K562 (cell line): ENCODE measurements around the gene IL1RN. TPM values are rescaled to one million over a fixed set of nuclear protein-coding genes. Genes with fewer than 3 reads are reported as not detected.

Source experiments
- ATAC-seq: fragments of 200-7000 bp; cut with Tn5 transposase; 3 replicates; pipeline ENCODE4 v1.9.1; 2020; ENCODE audit warnings: moderate library complexity
- BruUV-seq: library from RNA; stranded (reverse); fragments of 400-500 nt; replicated peaks from 2 replicates; lab custom pipeline; 2021; lab: Mats Ljungman, UMichigan
- CTCF ChIA-PET: fragments of 300-600 bp; formaldehyde crosslinking; extraction: SDS; loops from one replicate; lab custom pipeline; 2021; ENCODE audit warnings: low intra/inter-chr PET ratio; lab: Yijun Ruan, JAX
- POLR2A ChIA-PET: fragments of 300-600, 350-650 bp; sonication (Branson Sonifier 250); formaldehyde crosslinking; extraction: SDS; loops from one replicate; lab custom pipeline; 2021; ENCODE audit warnings: antibody characterized with exemption, inconsistent platforms; lab: Yijun Ruan, JAX
- DNase-seq, 4 experiments: peaks; one replicate each; pipeline versions ENCODE4 v3.0.0 to v3.0.0-alpha.2; 2011 to 2018; ENCODE audit warnings: low spot score in 3 of 4, mixed read lengths in 3 of 4; ENCODE audit errors: extremely low read depth in 1 of 4
- FAIRE-seq: peaks from 2 replicates; lab custom pipeline; 2011; peaks lifted over from hg19 to GRCh38; lab: Jason Lieb, UNC
- H2AFZ ChIP-seq: 2 replicates; pipeline ENCODE4 v1.6.0; 2011; ENCODE audit warnings: low read depth, low read length, control low read depth, inconsistent platforms
- H3K27ac ChIP-seq: fragments of 200-600 bp; 3 replicates; pipeline ENCODE4 v1.8.0; 2011; ENCODE audit warnings: low read depth, mild to moderate bottlenecking, control low read depth, inconsistent platforms, low read length, moderate library complexity, mixed read lengths; ENCODE audit errors: extremely low read depth
- H3K27me3 ChIP-seq, 2 experiments: fragments of 300-600 bp in 1 of 2; 2 replicates in 1 of 2; 3 replicates in 1 of 2; pipeline versions ENCODE4 v1.6.0 to v1.8.0; 2011; ENCODE audit warnings: inconsistent platforms in 2 of 2, low read length in 2 of 2, mild to moderate bottlenecking in 1 of 2, mixed read lengths in 1 of 2, moderate library complexity in 1 of 2; ENCODE audit not compliant: control insufficient read depth in 2 of 2, insufficient read depth in 2 of 2
- H3K36me3 ChIP-seq: fragments of 300-600 bp; 3 replicates; pipeline ENCODE4 v1.8.0; 2011; ENCODE audit warnings: mild to moderate bottlenecking, low read length, inconsistent platforms; ENCODE audit not compliant: control insufficient read depth, insufficient read depth
- H3K4me1 ChIP-seq, 2 experiments: fragments of 200-600 bp in 1 of 2; replicated peaks in 1 of 2; 2 replicates in 1 of 2; 3 replicates in 1 of 2; pipeline versions ENCODE4 v1.5.1 to v1.8.0; 2011; ENCODE audit warnings: inconsistent platforms in 2 of 2, low read length in 2 of 2, mild to moderate bottlenecking in 1 of 2, mixed read lengths in 1 of 2, moderate library complexity in 1 of 2; ENCODE audit not compliant: control insufficient read depth in 2 of 2, insufficient read depth in 2 of 2
- H3K4me2 ChIP-seq: 2 replicates; pipeline ENCODE4 v1.6.1; 2011; ENCODE audit warnings: low read length, control low read depth, inconsistent platforms, mixed read lengths; ENCODE audit not compliant: insufficient read depth
- H3K4me3 ChIP-seq: fragments of 200-600 bp; sonication (generic), shearing (Covaris generic); 2 replicates; pipeline ENCODE4 v1.5.1; 2016; ENCODE audit warnings: control low read depth, inconsistent platforms
- H3K79me2 ChIP-seq: fragments of 200-600 bp; 3 replicates; pipeline ENCODE4 v1.8.0; 2011; ENCODE audit warnings: low read length, inconsistent platforms; ENCODE audit not compliant: control insufficient read depth, insufficient read depth
- H3K9ac ChIP-seq, 2 experiments: 2 replicates each; pipeline versions ENCODE4 v1.6.0 to v1.6.1; 2011; ENCODE audit warnings: low read depth in 2 of 2, low read length in 2 of 2, control low read depth in 1 of 2, inconsistent platforms in 1 of 2, mild to moderate bottlenecking in 1 of 2, mixed read lengths in 1 of 2; ENCODE audit not compliant: insufficient read depth in 1 of 2
- H3K9me1 ChIP-seq: one replicate; pipeline ENCODE4 v1.6.0; 2011; ENCODE audit warnings: inconsistent platforms, mild to moderate bottlenecking, low read length, moderate library complexity; ENCODE audit not compliant: control insufficient read depth, insufficient read depth
- H3K9me3 ChIP-seq: replicated peaks from 2 replicates; pipeline ENCODE4 v1.5.1; 2011; ENCODE audit warnings: low read depth, low read length, inconsistent platforms; ENCODE audit not compliant: control insufficient read depth, insufficient read depth
- H4K20me1 ChIP-seq: replicated peaks from 2 replicates; pipeline ENCODE4 v1.6.1; 2011; ENCODE audit warnings: low read length, inconsistent platforms, mixed read lengths; ENCODE audit not compliant: control insufficient read depth, insufficient read depth
- CBFA2T3 ChIP-seq: fragments of 450-650 bp; IDR thresholded peaks from 2 replicates; pipeline ENCODE4 v1.6.1; 2017
- CEBPG ChIP-seq, 3 experiments: fragments of 200-800 bp in 1 of 3; sonication (Bioruptor generic) in 1 of 3; sonication (generic) in 1 of 3; formaldehyde crosslinking in 1 of 3; IDR thresholded peaks in 2 of 3; conservative IDR thresholded peaks in 1 of 3; 2 replicates each; pipeline versions ENCODE4 v1.6.1 to v1.8.0; 2016 to 2022; ENCODE audit warnings: missing compliant biosample characterization in 2 of 3, missing genetic modification characterization in 2 of 3, mild to moderate bottlenecking in 1 of 3, missing genetic modification reagents in 1 of 3
- CTBP1 ChIP-seq: fragments of 450-650 bp; IDR thresholded peaks from 2 replicates; pipeline ENCODE4 v1.6.1; 2016; ENCODE audit warnings: borderline replicate concordance
- DACH1 ChIP-seq: fragments of 450-650 bp; IDR thresholded peaks from 2 replicates; pipeline ENCODE4 v1.6.1; 2018; ENCODE audit not compliant: partially characterized antibody
- ELF2 ChIP-seq: fragments of 250-450 bp; sonication (Bioruptor Pico); IDR thresholded peaks from 2 replicates; pipeline ENCODE4 v1.5.0; 2021; ENCODE audit warnings: mild to moderate bottlenecking
- LEF1 ChIP-seq: fragments of 450-650 bp; IDR thresholded peaks from 2 replicates; pipeline ENCODE4 v1.6.1; 2016; ENCODE audit warnings: mild to moderate bottlenecking
- XRCC3 ChIP-seq: fragments of 450-650 bp; IDR thresholded peaks from 2 replicates; pipeline ENCODE4 v1.6.1; 2017; ENCODE audit warnings: mild to moderate bottlenecking, moderate library complexity
- ZNF395 ChIP-seq: fragments of 200-800 bp; sonication (Bioruptor generic); IDR thresholded peaks from 2 replicates; pipeline ENCODE4 v1.6.1; 2017; ENCODE audit warnings: missing genetic modification characterization, missing compliant biosample characterization
- ZZZ3 ChIP-seq: fragments of 450-650 bp; IDR thresholded peaks from 2 replicates; pipeline ENCODE4 v1.6.1; 2016; ENCODE audit warnings: antibody characterized with exemption, mild to moderate bottlenecking, moderate library complexity
- WGBS: fragments of 100-300 bp; shearing (Covaris generic); methylation state at CpG from one replicate; pipeline ENCODE4 v1.1.6; 2016; ENCODE audit warnings: low coverage, mixed read lengths; ENCODE audit not compliant: insufficient coverage; ENCODE audit errors: missing lambda C conversion rate; 5-methylcytosine and 5-hydroxymethylcytosine counted together
- in situ Hi-C: fragments of 300-500 bp; cut with MboI; formaldehyde crosslinking; loops from 4 replicates; pipeline ENCODE4 v1.15.0; 2018; ENCODE audit warnings: inconsistent platforms, mixed read lengths
- intact Hi-C: fragments of 100-400 bp; cut with micrococcal nuclease; formaldehyde crosslinking; loops from 2 replicates; pipeline ENCODE4 v1.14.2; 2022
- polyA plus RNA-seq, 8 experiments: library from polyadenylated mRNA; depleted of rRNA in 4 of 8; stranded (reverse) in 5 of 8; unstranded in 3 of 8; fragments of >200 nt; fragmentation: Nextera tagmentation in 2 of 8; fragmentation: Illumina TruSeq in 1 of 8; extraction: Ambion mirVana in 2 of 8; extraction: Trizol in 1 of 8; gene quantifications; 2 replicates each; pipeline versions ENCODE4 v1.2.1 to v1.2.3, GENCODE V29; 2011 to 2014; ENCODE audit warnings: inconsistent platforms in 1 of 8, missing spikeins in 1 of 8
- total RNA-seq, 7 experiments: library from RNA; depleted of rRNA in 6 of 7; stranded (reverse); fragments of >200 nt in 6 of 7; fragmentation: Illumina TruSeq in 2 of 7; extraction: Trizol in 2 of 7; gene quantifications; 2 replicates each; pipeline versions ENCODE4 v1.2.1 to v1.2.3, GENCODE V29; 2011 to 2021; ENCODE audit warnings: low replicate concordance in 1 of 7

IL1RN gene
- total and polyA plus RNA-seq, 9 of the 15 experiments (the other 6 are each of a cell fraction or from before 2014, with no cell fraction given) = 0.13 TPM; not detected in 8

DNA sequence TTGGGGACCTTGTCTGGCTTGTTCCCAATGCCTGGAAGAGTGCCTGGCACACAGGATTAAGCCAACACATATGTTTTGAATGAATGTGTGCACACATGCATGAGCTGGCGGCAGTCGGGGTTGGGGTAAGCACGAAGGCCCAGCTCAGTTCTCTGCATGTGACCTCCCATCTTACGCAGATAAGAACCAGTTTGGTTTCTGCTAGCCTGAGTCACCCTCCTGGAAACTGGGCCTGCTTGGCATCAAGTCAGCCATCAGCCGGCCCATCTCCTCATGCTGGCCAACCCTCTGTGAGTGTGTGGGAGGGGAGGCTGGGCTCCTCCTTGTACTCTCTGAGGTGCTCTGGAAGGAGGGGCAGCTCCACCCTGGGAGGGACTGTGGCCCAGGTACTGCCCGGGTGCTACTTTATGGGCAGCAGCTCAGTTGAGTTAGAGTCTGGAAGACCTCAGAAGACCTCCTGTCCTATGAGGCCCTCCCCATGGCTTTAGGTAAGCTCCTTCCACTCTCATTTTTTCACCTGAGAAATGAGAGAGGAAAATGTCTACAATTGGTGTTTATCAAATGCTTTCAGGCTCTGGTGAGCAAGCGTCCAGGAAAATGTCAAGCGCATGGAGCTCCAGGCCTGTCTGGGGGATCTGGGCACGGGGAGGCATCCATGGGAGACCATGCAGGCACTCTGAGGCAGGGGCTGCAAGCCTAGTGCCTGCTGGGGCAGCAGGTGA lies 9.7 kb upstream of the IL1RN start (continued):
- TF ChIP-seq ZZZ3 (no peak), ZNF395 (peak; percentile 35; the same call in 1 of the 2 replicates), DACH1 (no peak), CBFA2T3 (peak; percentile 35; the same call in 1 of the 2 replicates)

- TF ChIP-seq CEBPG (CRISPR knock-in tag; IDR thresholded peaks at IDR 0.05) = no peak
- TF ChIP-seq CEBPG (tag; conservative IDR thresholded peaks at IDR 0.05 in 1 of 2, IDR thresholded peaks at IDR 0.05 in 1 of 2) = no peak
- no peak for TF ChIP-seq XRCC3
- TF ChIP-seq ELF2 (CRISPR knock-in tag) = no peak
- no peak for TF ChIP-seq CTBP1
- TF ChIP-seq LEF1 = no peak
- BruUV-seq = no TSS peak
- ATAC-seq (no peak), DNase-seq (no peak), FAIRE-seq (no peak)
- 32% methylated on average over 2 of the region's 2 CpGs for WGBS
- Histone ChIP-seq H3K36me3 (no peaks in the 10 kb centered on the region), H3K79me2 (no peaks in the 10 kb centered on the region), H3K9me3 (no peaks in the 10 kb centered on the region), H3K9me1 (no peaks in the 10 kb centered on the region), H3K27ac (no peak overlapping the region), H3K4me1 (peaks cover 4 to 12% of the 10 kb centered on the region in 2 experiments; a peak in 3 of 5 replicates), H3K27me3 (peaks cover 4 to 16% of the 10 kb centered on the region in 2 experiments; a peak in 4 of 5 replicates), H4K20me1 (no peaks in the 10 kb centered on the region), H3K9ac (no peak overlapping the region), H2AFZ (no peak overlapping the region), H3K4me2 (no peak overlapping the region), H3K4me3 (no peak overlapping the region)
- in situ Hi-C loops (no loop called here), intact Hi-C loops (no loop called here)
- ChIA-PET CTCF (interaction anchor here (0.6 kb wide), 1 partner anchor 1733 kb away, joined by 3 read pairs; no protein-coding TSS in a partner anchor), POLR2A (interaction anchor here (1.3 kb wide), 1 partner anchor 9 kb away, joined by 4 read pairs; no protein-coding TSS in a partner anchor)
These were observed 9.1 kb upstream of the IL1RN start for GRCh38 chr2:113118263-113118657.
